ENCODE results near the gene UBE2D2.
"Not testable (repeated sequence)": the region's sequence is repeated elsewhere in the genome, so short reads cannot be mapped to it uniquely, and the experiment has no call there.

Gene UBE2D2

DNA sequence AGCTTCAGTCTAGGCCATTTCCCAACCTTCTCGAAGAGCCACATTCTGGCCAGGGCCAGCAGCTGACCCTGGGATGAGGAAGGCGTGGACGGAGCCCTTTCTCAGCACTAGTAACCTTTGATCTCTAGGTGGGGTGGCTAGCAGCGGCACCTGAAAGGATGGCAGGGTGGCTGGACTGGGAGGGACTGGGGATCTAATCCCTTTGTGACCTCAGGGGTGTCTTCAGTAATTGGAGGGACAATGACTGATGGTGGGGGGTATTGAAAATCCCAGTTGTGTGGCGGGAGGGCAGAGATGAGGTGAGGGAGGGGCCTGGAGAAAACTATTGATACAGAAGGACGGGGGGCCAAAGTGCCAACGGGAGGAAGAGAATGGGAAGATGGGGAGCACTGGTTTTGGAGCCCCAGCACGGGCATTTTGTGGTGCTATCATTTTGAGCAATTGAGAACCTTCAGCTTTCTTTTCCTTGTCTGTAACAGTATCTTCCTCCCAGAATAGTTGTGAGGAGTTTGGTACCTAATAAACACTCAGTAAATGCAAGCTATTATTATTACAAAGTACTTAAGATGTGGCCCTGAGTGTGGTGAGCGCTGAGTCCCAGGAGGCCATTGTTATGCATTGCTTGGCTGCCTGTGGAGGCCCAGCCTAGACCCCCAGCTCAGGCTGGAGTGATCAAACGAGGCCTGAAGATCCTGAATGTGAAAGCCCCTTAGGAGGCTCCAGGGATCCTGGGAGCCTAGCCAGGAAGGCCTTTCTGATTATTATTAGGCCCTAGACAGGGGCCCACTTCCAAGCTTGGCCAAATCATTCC lies 37.3 kb upstream of the UBE2D2 start:
- DNase-seq (ENCODE audit: low spot score) = no peak
- TF ChIP-seq, protein P1, sequence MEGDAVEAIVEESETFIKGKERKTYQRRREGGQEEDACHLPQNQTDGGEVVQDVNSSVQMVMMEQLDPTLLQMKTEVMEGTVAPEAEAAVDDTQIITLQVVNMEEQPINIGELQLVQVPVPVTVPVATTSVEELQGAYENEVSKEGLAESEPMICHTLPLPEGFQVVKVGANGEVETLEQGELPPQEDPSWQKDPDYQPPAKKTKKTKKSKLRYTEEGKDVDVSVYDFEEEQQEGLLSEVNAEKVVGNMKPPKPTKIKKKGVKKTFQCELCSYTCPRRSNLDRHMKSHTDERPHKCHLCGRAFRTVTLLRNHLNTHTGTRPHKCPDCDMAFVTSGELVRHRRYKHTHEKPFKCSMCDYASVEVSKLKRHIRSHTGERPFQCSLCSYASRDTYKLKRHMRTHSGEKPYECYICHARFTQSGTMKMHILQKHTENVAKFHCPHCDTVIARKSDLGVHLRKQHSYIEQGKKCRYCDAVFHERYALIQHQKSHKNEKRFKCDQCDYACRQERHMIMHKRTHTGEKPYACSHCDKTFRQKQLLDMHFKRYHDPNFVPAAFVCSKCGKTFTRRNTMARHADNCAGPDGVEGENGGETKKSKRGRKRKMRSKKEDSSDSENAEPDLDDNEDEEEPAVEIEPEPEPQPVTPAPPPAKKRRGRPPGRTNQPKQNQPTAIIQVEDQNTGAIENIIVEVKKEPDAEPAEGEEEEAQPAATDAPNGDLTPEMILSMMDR (IDR thresholded peaks at IDR 0.05; ENCODE audit: extremely low read depth, missing control alignments) = no peak

DNA sequence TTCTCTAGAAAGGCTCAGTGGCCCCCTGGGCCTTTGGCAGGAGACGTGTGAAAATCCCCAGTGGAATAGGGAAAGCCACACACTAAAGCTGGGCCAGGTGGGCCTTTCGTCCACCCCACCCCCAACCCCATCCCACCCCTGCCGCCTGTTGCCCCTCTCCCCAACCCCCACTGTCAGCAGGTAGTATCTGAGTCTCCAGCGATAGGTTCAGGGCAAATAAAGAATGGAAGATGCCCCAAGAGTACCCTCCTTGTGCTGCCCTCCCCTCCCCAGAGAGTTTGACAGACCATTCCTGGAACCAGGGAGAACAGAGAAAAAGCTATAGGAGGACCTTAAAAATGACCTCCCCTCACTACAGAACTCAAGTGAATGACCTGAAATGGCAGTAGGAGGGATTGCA lies 36.7 kb upstream of the UBE2D2 start:
- TF ChIP-seq, protein P1 (IDR thresholded peaks at IDR 0.05; ENCODE audit: extremely low read depth, missing control alignments) = no peak
- no peak for DNase-seq (ENCODE audit: low spot score)

DNA sequence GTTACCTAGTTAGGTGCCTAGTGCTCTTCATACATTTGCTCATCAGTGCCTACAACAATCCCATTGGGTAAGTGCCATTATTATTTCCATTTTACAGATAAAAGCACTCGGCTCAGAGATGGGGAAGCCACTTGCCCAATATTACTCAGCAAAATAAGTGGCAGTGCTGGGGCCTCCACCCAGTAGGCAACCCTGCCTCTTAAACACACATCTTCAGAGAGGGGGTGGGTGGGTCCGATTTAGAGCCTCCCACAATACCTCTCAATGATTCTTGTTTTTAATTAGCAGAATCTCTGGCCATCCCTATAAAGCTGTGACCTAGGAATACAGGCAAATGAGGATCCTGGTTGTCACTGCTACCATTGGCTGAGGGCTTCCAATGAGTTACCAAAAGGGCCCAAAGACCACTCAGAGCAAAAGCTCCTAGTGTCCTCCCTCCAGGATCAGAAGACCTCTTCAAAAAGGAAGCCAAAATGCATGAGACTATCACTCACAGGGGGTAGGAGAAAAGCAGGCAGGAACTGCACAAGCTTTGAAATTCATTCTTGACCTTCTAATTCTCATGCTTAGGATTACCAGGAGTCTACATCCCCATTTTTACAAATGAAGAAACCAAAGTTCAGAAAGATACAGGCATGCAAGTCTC lies 36.1 kb upstream of the UBE2D2 start:
- DNase-seq (ENCODE audit: low spot score) = peak; percentile 11
- TF ChIP-seq, protein P1 (IDR thresholded peaks at IDR 0.05; ENCODE audit: extremely low read depth, missing control alignments) = no peak

DNA sequence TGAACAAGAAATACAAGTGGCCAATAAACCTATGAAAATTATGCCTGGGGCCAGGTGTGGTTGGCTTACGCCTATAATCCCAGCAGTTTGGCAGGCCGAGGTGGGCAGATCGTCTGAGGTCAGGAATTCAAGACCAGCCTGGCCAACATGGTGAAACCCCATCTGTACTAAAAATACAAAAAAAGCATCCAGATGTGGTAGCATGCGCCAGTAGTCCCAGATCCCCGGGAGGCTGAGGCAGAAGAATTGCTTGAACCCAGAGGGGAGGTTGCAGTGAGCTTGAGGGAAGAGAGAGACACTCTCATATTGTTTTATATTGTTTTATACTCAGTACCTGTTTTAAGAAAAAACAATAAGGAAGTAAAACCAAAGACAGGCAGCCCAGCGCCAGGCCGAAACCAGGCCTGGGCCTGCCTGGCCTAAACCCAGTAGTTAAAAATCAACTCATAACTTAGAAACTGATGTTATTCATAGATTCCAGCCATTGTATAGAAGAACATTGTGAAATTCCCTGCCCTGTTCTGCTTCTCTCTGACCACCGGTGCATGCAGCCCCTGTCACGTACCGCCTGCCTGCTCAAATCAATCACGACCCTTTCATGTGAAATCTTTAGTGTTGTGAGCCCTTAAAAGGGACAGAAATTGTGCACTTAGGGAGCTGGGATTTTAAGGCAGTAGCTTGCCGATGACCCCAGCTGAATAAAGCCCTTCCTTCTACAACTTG lies 35.4 kb upstream of the UBE2D2 start:
- not testable (repeated sequence) for DNase-seq (ENCODE audit: low spot score)

DNA sequence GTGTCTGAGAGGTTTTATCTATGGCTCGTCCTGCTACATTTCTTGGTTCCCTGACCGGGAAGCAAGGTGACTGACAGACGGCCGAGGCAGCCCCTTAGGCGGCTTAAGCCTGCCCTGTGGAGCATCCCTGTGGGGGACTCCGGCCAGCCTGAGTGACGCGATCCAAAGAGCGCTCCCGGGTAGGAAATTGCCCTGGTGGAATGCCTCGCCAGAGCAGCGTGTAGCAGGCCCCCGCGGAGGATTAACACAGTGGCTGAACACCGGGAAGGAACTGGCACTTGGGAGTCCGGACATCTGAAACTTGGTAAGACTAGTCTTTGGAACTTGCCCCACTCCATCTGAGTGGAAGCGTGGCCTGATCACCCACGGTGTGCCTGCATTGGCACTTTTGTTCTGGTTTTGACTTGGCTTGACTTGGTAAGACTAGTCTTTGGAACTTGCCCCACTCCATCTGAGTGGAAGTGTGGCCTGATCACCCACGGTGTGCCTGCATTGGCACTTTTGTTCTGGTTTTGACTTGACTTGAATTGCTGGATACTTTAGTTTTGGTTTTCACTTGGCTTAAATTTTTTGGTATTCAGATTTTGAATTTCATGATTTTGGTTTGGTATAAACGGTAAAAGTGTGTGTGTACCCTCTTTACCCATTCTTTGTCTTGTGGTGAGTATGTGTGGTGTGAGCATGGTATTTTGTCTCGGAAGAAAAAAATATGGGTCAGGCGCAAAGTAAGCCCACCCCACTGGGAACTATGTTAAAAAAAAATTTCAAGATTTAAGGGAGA lies 34.6 kb upstream of the UBE2D2 start:
- DNase-seq (ENCODE audit: low spot score) = not testable (repeated sequence)

DNA sequence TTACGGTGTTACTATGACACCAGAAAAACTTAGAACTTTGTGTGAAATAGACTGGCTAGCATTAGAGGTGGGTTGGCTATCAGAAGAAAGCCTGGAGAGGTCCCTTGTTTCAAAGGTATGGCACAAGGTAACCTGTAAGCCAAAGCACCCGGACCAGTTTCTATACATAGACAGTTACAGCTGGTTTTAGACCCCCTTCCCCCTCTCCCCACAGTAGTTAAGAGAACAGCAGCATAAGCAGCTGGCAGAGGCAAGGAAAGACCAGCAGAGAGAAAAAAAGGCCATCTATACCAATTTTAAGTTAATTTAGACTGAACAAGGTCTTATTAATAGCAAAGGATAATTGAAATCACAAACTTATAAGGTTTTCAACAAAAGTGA lies 34.1 kb upstream of the UBE2D2 start:
- DNase-seq (ENCODE audit: low spot score) = not testable (repeated sequence)

DNA sequence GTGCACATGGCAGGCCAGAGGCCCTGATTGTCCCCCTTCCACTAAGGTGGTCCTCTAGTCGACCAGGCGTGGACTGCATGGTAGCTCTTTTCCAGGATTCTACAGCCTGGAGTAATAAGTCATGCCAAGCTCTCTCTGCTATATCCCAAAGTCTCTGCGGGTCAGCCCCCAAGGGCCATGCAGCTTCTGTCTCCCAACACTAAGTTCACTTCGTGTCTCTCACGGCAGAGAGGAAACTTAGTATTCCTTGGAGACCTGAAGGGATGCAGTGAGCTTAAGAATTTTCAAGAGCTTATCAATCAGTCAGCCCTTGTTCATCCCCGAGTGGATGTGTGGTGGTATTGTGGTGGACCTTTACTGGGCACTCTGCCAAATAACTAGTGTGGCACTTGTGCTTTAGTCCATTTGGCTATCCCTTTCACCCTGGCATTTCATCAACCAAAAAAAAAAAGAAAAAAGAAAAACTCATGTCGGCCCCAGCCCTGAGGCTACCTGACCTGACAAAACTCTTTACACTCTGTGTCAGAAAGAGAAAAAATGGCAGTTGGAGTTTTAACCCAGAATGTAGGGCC lies 33.2 kb upstream of the UBE2D2 start:
- not testable (repeated sequence) for DNase-seq (ENCODE audit: low spot score)

DNA sequence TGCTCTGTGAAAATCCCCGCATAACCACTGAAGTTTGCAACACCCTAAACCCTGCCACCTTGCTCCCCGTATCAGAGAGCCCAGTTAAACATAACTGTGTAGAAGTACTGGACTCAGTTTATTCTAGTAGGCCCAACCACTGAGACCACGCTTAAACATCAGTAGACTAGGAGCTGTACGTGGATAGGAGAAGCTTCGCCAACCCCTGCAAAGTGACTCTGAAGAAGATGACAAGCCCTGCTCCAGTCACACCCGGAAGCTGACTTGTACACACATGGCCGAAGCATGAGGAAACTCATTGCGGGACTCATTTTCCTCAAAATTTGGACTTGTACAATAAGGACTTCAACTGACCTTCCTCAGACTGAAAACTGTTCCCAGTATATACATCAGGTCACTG lies 32.4 kb upstream of the UBE2D2 start:
- not testable (repeated sequence) for DNase-seq (ENCODE audit: low spot score)

DNA sequence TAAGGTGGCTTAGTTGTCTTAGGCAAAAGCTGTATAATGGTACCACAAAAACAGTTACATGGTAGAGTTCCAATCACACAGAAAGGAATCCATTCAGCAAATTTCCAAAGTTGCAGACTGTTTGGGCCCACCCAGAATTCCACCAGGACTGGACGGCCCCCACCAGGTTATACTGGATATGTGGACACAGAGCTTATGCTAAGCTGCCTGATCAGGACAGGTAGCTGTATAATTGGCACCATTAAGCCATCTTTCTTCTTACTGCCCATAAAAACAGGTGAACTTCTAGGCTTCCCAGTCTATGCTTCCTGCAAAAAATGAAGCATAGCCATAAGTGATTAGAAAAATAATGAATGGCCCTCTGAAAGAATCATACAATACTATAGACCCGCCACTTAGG lies 31.1 kb upstream of the UBE2D2 start:
- DNase-seq (ENCODE audit: low spot score) = not testable (repeated sequence)

DNA sequence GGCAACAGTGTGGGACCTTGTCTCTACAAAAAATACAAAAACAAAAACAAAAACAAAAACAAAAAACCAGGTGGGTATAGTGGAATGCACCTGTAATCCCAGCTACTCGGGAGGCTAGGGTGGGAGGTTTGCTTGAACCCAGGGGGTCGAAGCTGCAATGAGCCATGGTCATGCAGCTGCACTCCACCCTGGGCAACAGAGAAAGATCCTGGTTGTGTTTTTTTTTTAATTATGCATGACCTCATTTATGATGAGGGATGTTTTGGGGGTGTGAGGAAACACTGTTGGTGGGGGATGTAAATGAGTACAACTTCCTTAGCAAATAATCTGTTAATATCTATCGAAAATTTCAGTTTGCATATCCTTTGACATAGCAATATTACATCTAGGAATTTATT lies 29.4 kb upstream of the UBE2D2 start:
- TF ChIP-seq, protein P1 (IDR thresholded peaks at IDR 0.05; ENCODE audit: extremely low read depth, missing control alignments) = no peak
- DNase-seq (ENCODE audit: low spot score) = no peak

Data from GM20000 (cell line).